Vagina (tissue), 2 donors: ENCODE measurements around the gene ETS1. TPM values are rescaled to one million over a fixed set of nuclear protein-coding genes. Genes with fewer than 3 reads are reported as not detected.

Source experiments
- DNase-seq, 2 donors: peaks; one replicate each; pipeline ENCODE4 v3.0.0-alpha.2; 2017; ENCODE audit errors: extremely low spot score in 2 of 2
- H3K27ac ChIP-seq: fragments of 200-600 bp; sonication (generic); one replicate; pipeline ENCODE4 v1.5.1; 2019
- H3K27me3 ChIP-seq: fragments of 200-600 bp; sonication (generic); one replicate; pipeline ENCODE4 v1.5.1; 2019
- H3K36me3 ChIP-seq, 2 donors: fragments of 200-600 bp; sonication (generic); one replicate each; pipeline ENCODE4 v1.5.1; 2017 to 2019
- H3K4me1 ChIP-seq: fragments of 200-600 bp; sonication (generic); one replicate; pipeline ENCODE4 v1.5.1; 2019
- H3K4me3 ChIP-seq, 2 donors: fragments of 200-600 bp; sonication (generic); 1 replicate in 1 of 2; 2 replicates in 1 of 2; pipeline ENCODE4 v1.5.1; 2016 to 2019
- H3K9me3 ChIP-seq: fragments of 200-600 bp; sonication (generic); one replicate; pipeline ENCODE4 v1.5.1; 2019
- POLR2A ChIP-seq, 2 donors: fragments of 450-650 bp; IDR thresholded peaks; one replicate each; pipeline ENCODE4 v1.6.1; 2017; ENCODE audit warnings: antibody characterized with exemption in 2 of 2, mild to moderate bottlenecking in 2 of 2, moderate library complexity in 2 of 2
- POLR2AphosphoS5 ChIP-seq, 2 donors: sonication (generic); formaldehyde crosslinking; IDR thresholded peaks; one replicate each; pipeline ENCODE4 v1.9.0; 2017; ENCODE audit warnings: antibody characterized with exemption in 2 of 2, mild to moderate bottlenecking in 2 of 2, low read depth in 1 of 2; ENCODE audit not compliant: insufficient read depth in 1 of 2
- intact Hi-C: fragments of 100-400 bp; cut with DNase I; formaldehyde crosslinking; loops from one replicate; pipeline ENCODE4 v1.15.1; 2023
- total RNA-seq: library from RNA; depleted of rRNA; stranded (reverse); fragments of >200 nt; gene quantifications from one replicate; pipeline ENCODE4 v1.2.3, GENCODE V29; 2016
- TF ChIP-seq, protein P1 (sequence below), 3 experiments: fragments of 450-650 bp in 2 of 3; fragments of 200-600 bp in 1 of 3; sonication (generic) in 1 of 3; IDR thresholded peaks; one replicate each; pipeline ENCODE4 v1.5.1; 2017 to 2019; ENCODE audit warnings: antibody characterized with exemption in 3 of 3, mild to moderate bottlenecking in 2 of 3, moderate library complexity in 2 of 3

Gene ETS1
- total RNA-seq, 1 donor from 2014 or later: 51.6 TPM

DNA sequence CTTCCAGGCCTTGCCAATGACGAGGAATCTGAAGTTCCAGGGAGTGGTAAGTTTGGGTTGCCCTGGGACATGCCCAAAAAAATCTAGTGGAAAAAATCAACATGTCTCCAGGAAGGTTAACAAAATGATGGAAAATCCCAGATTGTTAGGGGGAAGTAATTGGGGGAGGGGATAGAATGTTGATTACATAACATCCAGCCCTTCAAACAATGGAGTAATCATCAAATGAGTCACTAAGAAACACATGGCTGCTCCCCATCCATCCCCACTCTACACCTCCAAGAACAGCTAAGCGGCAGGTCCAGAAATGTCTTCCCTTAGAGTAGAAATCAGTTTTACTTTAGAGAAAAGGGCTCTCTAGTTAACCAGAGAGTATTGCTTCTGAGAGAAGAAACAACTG is 94.9 kb downstream of the ETS1 start:
- TF ChIP-seq, protein P1, sequence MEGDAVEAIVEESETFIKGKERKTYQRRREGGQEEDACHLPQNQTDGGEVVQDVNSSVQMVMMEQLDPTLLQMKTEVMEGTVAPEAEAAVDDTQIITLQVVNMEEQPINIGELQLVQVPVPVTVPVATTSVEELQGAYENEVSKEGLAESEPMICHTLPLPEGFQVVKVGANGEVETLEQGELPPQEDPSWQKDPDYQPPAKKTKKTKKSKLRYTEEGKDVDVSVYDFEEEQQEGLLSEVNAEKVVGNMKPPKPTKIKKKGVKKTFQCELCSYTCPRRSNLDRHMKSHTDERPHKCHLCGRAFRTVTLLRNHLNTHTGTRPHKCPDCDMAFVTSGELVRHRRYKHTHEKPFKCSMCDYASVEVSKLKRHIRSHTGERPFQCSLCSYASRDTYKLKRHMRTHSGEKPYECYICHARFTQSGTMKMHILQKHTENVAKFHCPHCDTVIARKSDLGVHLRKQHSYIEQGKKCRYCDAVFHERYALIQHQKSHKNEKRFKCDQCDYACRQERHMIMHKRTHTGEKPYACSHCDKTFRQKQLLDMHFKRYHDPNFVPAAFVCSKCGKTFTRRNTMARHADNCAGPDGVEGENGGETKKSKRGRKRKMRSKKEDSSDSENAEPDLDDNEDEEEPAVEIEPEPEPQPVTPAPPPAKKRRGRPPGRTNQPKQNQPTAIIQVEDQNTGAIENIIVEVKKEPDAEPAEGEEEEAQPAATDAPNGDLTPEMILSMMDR (IDR thresholded peaks at IDR 0.05): no peak
- no peak for TF ChIP-seq POLR2A (IDR thresholded peaks at IDR 0.05)
- TF ChIP-seq POLR2AphosphoS5 (IDR thresholded peaks at IDR 0.05; ENCODE audit: insufficient read depth in 1 of 2, low read depth in 1 of 2): no peak
- no peak for DNase-seq
- peaks cover 75% of the 10 kb centered on the region for H3K4me1 ChIP-seq
- H3K27me3 ChIP-seq: no peaks in the 10 kb centered on the region
- peaks cover 0 to 13% of the 10 kb centered on the region in 2 donors for H3K36me3 ChIP-seq
- H3K4me3 ChIP-seq: no peak overlapping the region
- H3K9me3 ChIP-seq: no peaks in the 10 kb centered on the region
- intact Hi-C loops: no loop called here
- peak overlapping the region; percentile 81 for H3K27ac ChIP-seq

DNA sequence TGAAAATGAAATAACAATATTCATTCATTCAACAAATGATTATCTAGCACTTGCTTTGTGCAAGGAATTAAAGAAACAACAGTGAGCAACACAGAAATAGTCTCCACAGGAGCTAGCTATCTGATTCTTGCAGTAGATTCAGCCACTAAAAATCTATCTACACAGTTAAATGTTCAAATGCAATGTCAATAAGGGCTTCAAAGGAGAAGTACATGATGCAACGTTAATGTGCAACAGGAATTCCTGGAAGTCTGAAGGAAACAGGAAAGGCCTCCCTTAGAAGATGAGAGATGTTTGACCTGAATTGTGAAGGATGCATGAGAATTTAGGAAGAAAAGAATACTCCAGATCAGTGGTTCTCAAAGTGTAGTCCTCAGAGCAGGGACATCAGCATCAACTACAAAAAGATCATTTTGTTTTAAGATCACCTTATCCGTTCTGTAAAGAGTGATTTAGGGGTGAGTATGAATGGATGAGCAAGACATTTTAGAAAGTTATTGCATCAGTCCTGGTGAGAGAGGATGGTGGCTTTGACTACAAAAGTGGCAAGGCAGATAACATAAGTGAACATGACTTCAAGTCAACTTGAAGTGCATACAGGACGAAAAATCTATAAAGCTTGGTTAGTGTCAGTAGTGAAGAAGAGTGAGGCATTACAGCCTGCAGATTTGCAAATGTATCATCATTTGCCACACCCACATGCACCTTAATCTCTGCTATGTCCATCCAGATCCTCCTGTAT is 96.0 kb downstream of the ETS1 start:
- peaks cover 64% of the 10 kb centered on the region for H3K4me1 ChIP-seq
- peak overlapping the region; percentile 81 for H3K27ac ChIP-seq

DNA sequence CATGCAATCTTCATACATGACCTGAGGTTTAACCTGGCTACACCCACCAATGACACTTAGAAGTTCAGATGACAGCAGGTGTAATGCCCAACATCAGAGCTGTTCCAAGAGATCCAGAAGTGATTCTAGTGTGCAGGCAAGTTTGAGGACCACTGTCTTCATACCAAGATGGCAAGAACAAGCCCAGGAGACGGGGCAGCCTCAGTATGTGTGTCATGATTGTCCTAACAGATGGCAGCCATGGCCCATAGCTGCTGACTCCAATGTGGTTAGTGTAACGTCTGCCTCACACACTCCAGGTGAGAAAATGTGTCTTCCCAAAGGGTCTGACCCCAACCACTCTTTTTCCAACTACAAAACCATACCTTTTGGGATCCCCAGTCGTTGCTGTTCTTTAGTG is 97.3 kb downstream of the ETS1 start:
- Histone ChIP-seq H3K27me3 (no peaks in the 10 kb centered on the region), H3K4me1 (peaks cover 52% of the 10 kb centered on the region), H3K27ac (peak overlapping the region; percentile 3), H3K36me3 (peaks cover 3 to 19% of the 10 kb centered on the region in 2 donors), H3K9me3 (no peaks in the 10 kb centered on the region), H3K4me3 (no peak overlapping the region)
- intact Hi-C loops: no loop called here
- TF ChIP-seq POLR2AphosphoS5 (IDR thresholded peaks at IDR 0.05; ENCODE audit: insufficient read depth in 1 of 2, low read depth in 1 of 2): no peak
- TF ChIP-seq, protein P1 (IDR thresholded peaks at IDR 0.05): no peak
- no peak for TF ChIP-seq POLR2A (IDR thresholded peaks at IDR 0.05)
- DNase-seq: no peak

More for the DNA sequence above, 96.0 kb downstream of the ETS1 start:
- DNase-seq: no peak
- Histone ChIP-seq H3K36me3 (peaks cover 3 to 17% of the 10 kb centered on the region in 2 donors), H3K9me3 (no peaks in the 10 kb centered on the region), H3K27me3 (no peaks in the 10 kb centered on the region), H3K4me3 (no peak overlapping the region)
- intact Hi-C loops: no loop called here
- TF ChIP-seq POLR2AphosphoS5 (IDR thresholded peaks at IDR 0.05; ENCODE audit: insufficient read depth in 1 of 2, low read depth in 1 of 2) (no peak), POLR2A (IDR thresholded peaks at IDR 0.05) (no peak)
- TF ChIP-seq, protein P1 (IDR thresholded peaks at IDR 0.05): no peak

DNA sequence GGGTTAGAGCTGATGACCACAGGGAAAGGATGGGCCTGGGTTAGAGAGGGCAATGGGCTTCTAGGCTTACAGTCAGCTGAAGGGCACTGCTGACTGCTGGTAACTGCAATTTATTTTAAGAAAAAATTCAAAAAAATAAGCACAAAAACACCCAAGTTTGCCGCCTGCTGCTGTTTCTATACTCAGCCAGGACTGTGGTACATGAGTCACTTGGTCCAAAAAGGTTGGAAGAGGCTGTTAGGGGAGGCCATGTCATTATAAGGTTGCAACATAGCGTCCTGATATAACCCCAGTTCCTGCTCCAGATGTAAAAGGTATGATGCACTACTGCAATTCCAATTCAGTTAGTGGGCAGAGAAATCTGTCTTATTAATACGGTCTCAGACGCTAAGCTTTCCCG is 98.9 kb downstream of the ETS1 start:
- no peaks in the 10 kb centered on the region for H3K27me3 ChIP-seq
- intact Hi-C loops: no loop called here
- H3K9me3 ChIP-seq: no peaks in the 10 kb centered on the region
- peaks cover 3 to 26% of the 10 kb centered on the region in 2 donors for H3K36me3 ChIP-seq
- no peak overlapping the region for H3K4me3 ChIP-seq
- no peak for DNase-seq
- no peak for TF ChIP-seq POLR2AphosphoS5 (IDR thresholded peaks at IDR 0.05; ENCODE audit: insufficient read depth in 1 of 2, low read depth in 1 of 2)
- no peak for TF ChIP-seq POLR2A (IDR thresholded peaks at IDR 0.05)
- TF ChIP-seq, protein P1 (IDR thresholded peaks at IDR 0.05): no peak
- peaks cover 53% of the 10 kb centered on the region for H3K4me1 ChIP-seq
- H3K27ac ChIP-seq: peak overlapping the region; percentile 67

DNA sequence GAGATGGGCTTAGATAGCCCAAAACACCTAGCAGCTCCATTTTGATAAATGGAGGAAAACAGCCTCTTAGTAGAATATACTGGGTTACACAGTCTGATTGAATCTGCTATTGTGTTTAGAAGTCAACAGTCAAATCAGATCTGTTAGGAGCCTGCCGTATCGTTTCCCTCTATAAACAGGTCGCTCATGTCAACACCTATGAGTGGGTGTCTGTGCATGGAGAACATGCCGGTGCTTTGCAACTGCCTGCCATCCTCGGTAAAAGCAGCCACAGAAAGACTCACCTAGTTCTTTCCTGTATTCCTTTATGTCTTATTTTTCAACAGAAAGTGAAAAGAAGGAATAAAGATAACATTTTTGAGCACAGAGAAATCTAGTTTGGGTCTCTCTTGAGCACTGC is 99.4 kb downstream of the ETS1 start:
- H3K36me3 ChIP-seq: peaks cover 3 to 26% of the 10 kb centered on the region in 2 donors
- peak overlapping the region; percentile 67 for H3K27ac ChIP-seq
- no peaks in the 10 kb centered on the region for H3K9me3 ChIP-seq
- peaks cover 53% of the 10 kb centered on the region for H3K4me1 ChIP-seq
- no peaks in the 10 kb centered on the region for H3K27me3 ChIP-seq
- intact Hi-C loops: no loop called here
- TF ChIP-seq POLR2A (IDR thresholded peaks at IDR 0.05): no peak
- TF ChIP-seq, protein P1 (IDR thresholded peaks at IDR 0.05): no peak
- no peak for TF ChIP-seq POLR2AphosphoS5 (IDR thresholded peaks at IDR 0.05; ENCODE audit: insufficient read depth in 1 of 2, low read depth in 1 of 2)
- H3K4me3 ChIP-seq: no peak overlapping the region
- no peak for DNase-seq
